Smooth muscle cell (in vitro differentiated cells): ENCODE data around the gene ELOVL6. TPM values are rescaled to one million over a fixed set of nuclear protein-coding genes. Genes with fewer than 3 reads are reported as not detected.

Experiments used
- DNase-seq: peaks from one replicate; lab custom pipeline; 2025; ENCODE audit not compliant: unreplicated experiment; lab: John Stamatoyannopoulos, UW
- H2AFZ ChIP-seq: fragments of 200-600 bp; sonication (generic); 2 replicates; pipeline ENCODE4 v1.6.0; 2016; ENCODE audit warnings: antibody characterized with exemption, low read depth, mild to moderate bottlenecking
- H3F3A ChIP-seq: fragments of 200-600 bp; sonication (generic); 2 replicates; pipeline ENCODE4 v1.6.0; 2017; ENCODE audit warnings: antibody characterized with exemption, low read depth
- H3K27ac ChIP-seq: fragments of 200-600 bp; sonication (generic); 2 replicates; pipeline ENCODE4 v1.5.1; 2016; ENCODE audit warnings: low read depth, mild to moderate bottlenecking
- H3K27me3 ChIP-seq: fragments of 200-600 bp; sonication (generic); 2 replicates; pipeline ENCODE4 v1.6.1; 2016; ENCODE audit warnings: low read depth, mild to moderate bottlenecking
- H3K36me3 ChIP-seq: fragments of 200-600 bp; sonication (generic); 2 replicates; pipeline ENCODE4 v1.5.1; 2016; ENCODE audit warnings: low read depth
- H3K4me1 ChIP-seq: fragments of 200-600 bp; sonication (generic); 2 replicates; pipeline ENCODE4 v1.5.1; 2016; ENCODE audit warnings: low read depth
- H3K4me2 ChIP-seq: fragments of 200-600 bp; sonication (generic); 2 replicates; pipeline ENCODE4 v1.6.0; 2016; ENCODE audit warnings: mild to moderate bottlenecking
- H3K4me3 ChIP-seq: fragments of 200-600 bp; sonication (generic); 2 replicates; pipeline ENCODE4 v1.5.1; 2016; ENCODE audit warnings: mild to moderate bottlenecking
- H3K79me2 ChIP-seq: fragments of 200-600 bp; sonication (generic); 2 replicates; pipeline ENCODE4 v1.6.0; 2016; ENCODE audit warnings: low read depth, mild to moderate bottlenecking
- H3K9ac ChIP-seq: fragments of 200-600 bp; sonication (generic); 2 replicates; pipeline ENCODE4 v1.6.0; 2016; ENCODE audit warnings: low read depth
- H3K9me3 ChIP-seq: fragments of 200-600 bp; sonication (generic); replicated peaks from 2 replicates; pipeline ENCODE4 v1.5.1; 2016; ENCODE audit warnings: low read depth
- H4K20me1 ChIP-seq: fragments of 200-600 bp; sonication (generic); 2 replicates; pipeline ENCODE4 v1.6.0; 2016; ENCODE audit warnings: low read depth
- WGBS: methylation state at CpG from one replicate; pipeline ENCODE4 v1.1.7; 2016; ENCODE audit warnings: low lambda C conversion rate; 5-methylcytosine and 5-hydroxymethylcytosine counted together
- polyA plus RNA-seq: library from polyadenylated mRNA; unstranded; fragments of >200 nt; fragmentation: Nextera tagmentation; extraction: Ambion mirVana; gene quantifications from 2 replicates; pipeline ENCODE4 v1.2.1, GENCODE V29; 2016
- total RNA-seq: library from RNA; depleted of rRNA; stranded (reverse); fragments of >200 nt; gene quantifications from 2 replicates; pipeline ENCODE4 v1.2.3, GENCODE V29; 2014
- TF ChIP-seq, protein P1 (sequence below): fragments of 200-600 bp; sonication (generic); IDR thresholded peaks from 2 replicates; pipeline ENCODE4 v1.5.1; 2017; ENCODE audit warnings: borderline replicate concordance, mild to moderate bottlenecking, antibody characterized with exemption; ENCODE audit not compliant: insufficient read depth, poor library complexity, severe bottlenecking

Gene ELOVL6
- total and polyA plus RNA-seq, 2 experiments from 2014 or later, result 7.8 to 11.6 TPM

DNA sequence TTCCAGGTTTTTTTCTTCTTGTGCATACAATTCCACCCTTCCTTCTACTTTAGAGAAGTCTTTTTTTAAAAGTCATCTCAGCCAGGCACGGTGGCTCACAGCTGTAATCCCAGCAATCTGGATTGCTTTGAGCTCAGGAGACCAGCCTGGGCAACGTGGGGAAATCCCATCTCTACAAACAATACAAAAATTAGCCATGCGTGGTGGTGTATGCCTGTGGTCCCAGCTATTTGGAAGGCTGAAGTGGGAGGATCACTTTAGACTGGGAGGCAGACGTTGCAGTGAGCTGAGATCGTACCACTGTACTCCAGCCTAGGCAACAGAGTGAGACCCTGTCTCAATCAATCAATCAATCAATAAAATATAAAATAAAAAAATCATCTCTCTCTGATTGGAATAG is 14.8 kb downstream of the ELOVL6 start:
- Histone ChIP-seq H3K9ac (no peak overlapping the region), H3F3A (no peaks in the 10 kb centered on the region), H3K36me3 (no peaks in the 10 kb centered on the region), H3K4me3 (no peak overlapping the region), H2AFZ (no peak overlapping the region), H3K4me1 (peaks cover 19% of the 10 kb centered on the region), H4K20me1 (peaks cover 9% of the 10 kb centered on the region), H3K79me2 (peaks cover 50% of the 10 kb centered on the region), H3K9me3 (no peaks in the 10 kb centered on the region), H3K27me3 (no peaks in the 10 kb centered on the region), H3K4me2 (no peak overlapping the region), H3K27ac (no peak overlapping the region)
- 34% methylated on average over 5 of the region's 5 CpGs for WGBS
- no peak for DNase-seq
- TF ChIP-seq, protein P1, sequence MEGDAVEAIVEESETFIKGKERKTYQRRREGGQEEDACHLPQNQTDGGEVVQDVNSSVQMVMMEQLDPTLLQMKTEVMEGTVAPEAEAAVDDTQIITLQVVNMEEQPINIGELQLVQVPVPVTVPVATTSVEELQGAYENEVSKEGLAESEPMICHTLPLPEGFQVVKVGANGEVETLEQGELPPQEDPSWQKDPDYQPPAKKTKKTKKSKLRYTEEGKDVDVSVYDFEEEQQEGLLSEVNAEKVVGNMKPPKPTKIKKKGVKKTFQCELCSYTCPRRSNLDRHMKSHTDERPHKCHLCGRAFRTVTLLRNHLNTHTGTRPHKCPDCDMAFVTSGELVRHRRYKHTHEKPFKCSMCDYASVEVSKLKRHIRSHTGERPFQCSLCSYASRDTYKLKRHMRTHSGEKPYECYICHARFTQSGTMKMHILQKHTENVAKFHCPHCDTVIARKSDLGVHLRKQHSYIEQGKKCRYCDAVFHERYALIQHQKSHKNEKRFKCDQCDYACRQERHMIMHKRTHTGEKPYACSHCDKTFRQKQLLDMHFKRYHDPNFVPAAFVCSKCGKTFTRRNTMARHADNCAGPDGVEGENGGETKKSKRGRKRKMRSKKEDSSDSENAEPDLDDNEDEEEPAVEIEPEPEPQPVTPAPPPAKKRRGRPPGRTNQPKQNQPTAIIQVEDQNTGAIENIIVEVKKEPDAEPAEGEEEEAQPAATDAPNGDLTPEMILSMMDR, result no peak

DNA sequence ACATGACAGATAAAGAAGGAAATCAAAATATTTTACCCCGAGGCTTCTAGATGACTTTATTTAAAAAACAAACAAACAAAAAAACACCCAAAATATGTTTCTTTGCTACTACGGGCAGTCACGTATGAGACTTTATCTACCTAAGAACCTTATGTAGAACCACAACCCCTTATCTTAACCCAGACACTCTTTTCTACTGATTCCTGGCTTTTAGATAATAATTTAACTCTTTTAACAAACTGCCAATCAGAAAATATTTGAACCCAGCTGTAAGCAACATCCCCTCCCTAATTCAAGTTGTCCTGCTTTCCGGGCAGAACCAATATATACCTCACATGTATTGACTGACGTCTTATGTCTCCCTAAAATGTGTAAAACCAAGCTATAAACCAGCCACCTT is 15.4 kb downstream of the ELOVL6 start:
- Histone ChIP-seq H3K27ac (no peak overlapping the region), H3F3A (no peaks in the 10 kb centered on the region), H3K4me3 (no peak overlapping the region), H3K36me3 (no peaks in the 10 kb centered on the region), H4K20me1 (peaks cover 9% of the 10 kb centered on the region), H3K9ac (no peak overlapping the region), H2AFZ (no peak overlapping the region), H3K4me2 (no peak overlapping the region), H3K9me3 (no peaks in the 10 kb centered on the region), H3K27me3 (no peaks in the 10 kb centered on the region), H3K79me2 (peaks cover 50% of the 10 kb centered on the region), H3K4me1 (peaks cover 19% of the 10 kb centered on the region)
- no peak for DNase-seq
- TF ChIP-seq, protein P1, result no peak
- 95% methylated on average over 5 of the region's 5 CpGs for WGBS

DNA sequence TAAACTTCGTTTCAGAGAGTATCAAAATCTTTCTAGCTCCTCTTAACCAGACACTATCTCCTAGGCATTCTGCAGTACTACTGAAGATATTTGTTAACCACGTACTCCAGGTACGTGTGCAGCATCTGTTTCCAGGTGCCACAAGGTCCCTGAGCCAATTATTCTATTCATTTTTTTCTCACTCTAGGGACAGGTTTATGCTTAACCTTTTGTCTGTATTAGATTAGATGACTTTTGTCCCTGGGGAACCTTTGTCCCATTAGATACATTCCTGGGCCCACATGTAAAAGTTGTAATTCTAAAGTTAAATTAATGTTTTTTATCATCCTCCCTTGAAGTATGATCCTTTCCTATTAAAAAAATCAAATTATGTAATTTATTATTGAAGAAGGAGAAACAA is 16.5 kb downstream of the ELOVL6 start:
- no peaks in the 10 kb centered on the region for H3F3A ChIP-seq
- no peaks in the 10 kb centered on the region for H3K36me3 ChIP-seq
- TF ChIP-seq, protein P1, result no peak
- no peaks in the 10 kb centered on the region for H3K9me3 ChIP-seq
- peaks cover 44% of the 10 kb centered on the region for H3K79me2 ChIP-seq
- 86% methylated on average over 3 of the region's 3 CpGs for WGBS
- H4K20me1 ChIP-seq, result peaks cover 9% of the 10 kb centered on the region
- no peak overlapping the region for H3K9ac ChIP-seq
- no peak overlapping the region for H3K4me2 ChIP-seq
- no peak overlapping the region for H3K27ac ChIP-seq
- no peaks in the 10 kb centered on the region for H3K27me3 ChIP-seq
- peaks cover 19% of the 10 kb centered on the region for H3K4me1 ChIP-seq
- H2AFZ ChIP-seq, result no peak overlapping the region
- DNase-seq, result no peak
- H3K4me3 ChIP-seq, result no peak overlapping the region

DNA sequence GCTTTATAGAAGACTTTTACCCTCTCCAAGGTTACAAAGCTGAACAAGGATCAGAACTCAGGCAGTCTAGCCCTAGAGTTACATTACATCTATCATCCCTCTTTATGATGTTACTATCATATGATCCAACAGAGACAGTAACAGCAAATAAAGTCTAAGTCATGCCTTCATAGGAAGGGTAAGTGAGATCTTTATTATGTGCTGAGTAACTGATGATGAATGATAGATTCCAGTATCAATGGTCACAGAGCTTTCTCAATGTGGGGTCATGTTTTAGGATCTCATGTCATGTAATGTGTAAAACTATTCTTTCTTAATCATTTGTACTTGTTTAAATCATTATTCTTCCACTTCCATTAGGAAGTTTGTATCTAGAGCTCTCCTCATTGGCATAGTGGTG is 22.8 kb downstream of the ELOVL6 start:
- DNase-seq, result no peak
- Histone ChIP-seq H3K27me3 (no peaks in the 10 kb centered on the region), H3K4me2 (no peak overlapping the region), H3K36me3 (no peaks in the 10 kb centered on the region), H3K9ac (no peak overlapping the region), H3K27ac (no peak overlapping the region), H2AFZ (no peak overlapping the region), H3K79me2 (peaks cover 7% of the 10 kb centered on the region), H3K4me3 (no peak overlapping the region), H3F3A (no peaks in the 10 kb centered on the region), H3K4me1 (no peaks in the 10 kb centered on the region), H4K20me1 (no peaks in the 10 kb centered on the region), H3K9me3 (no peaks in the 10 kb centered on the region)
- TF ChIP-seq, protein P1, result no peak
